HG02798 (cell line): ENCODE measurements around the gene ANKRD36.
"Not testable (repeated sequence)": the region's sequence is repeated elsewhere in the genome, so short reads cannot be mapped to it uniquely, and the experiment has no call there.

Experiments
- ATAC-seq: cut with Tn5 transposase; IDR thresholded peaks from one replicate; pipeline ENCODE4 v1.9.1; 2021; ENCODE audit warnings: mild to moderate bottlenecking; ENCODE audit not compliant: unreplicated experiment, poor library complexity

The ANKRD36 gene

DNA sequence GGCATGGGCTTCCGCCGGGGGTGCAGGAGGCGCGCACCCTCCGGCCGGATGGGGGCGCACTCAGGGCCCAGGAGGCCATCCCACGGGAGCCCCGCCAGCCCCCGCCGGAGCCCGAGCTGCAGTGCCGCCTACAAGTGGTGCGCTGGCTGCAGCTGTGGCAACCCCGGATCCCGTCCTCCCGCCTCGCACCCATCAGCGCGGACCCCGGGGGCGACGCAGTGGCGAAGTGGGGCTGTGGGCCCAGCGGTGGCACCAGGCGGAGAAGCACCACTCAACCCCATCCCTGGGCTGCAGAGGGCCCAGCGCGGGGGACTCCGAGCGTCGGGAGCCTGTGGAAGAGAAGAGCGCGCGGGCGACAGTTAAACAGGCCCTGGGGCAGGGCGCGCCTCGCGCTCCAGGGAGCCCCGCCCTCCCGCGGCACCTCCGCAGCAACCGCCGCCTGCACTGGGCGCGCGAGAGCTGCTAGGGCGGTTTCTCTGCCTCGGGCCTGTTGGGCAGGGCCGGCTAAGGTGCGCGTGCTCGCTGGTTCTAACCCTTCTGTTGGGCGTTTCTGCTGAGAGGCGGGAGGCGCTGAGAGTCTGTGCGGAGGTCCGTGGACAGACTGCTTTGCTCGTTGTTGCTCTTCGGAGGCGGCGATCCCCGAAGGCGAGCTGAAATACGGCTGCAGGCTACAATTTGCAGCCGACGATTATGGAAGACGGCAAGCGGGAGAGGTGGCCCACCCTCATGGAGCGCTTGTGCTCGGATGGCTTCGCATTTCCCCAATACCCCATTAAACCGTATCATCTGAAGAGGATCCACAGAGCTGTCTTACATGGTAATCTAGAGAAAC, at the start of gene ANKRD36:
ANKRD36 (plus strand) TSS at position 104 of the 832 bp plus-strand sequence; CDS start at position 691, 587 bp downstream.
- ATAC-seq: peak; percentile 95

DNA sequence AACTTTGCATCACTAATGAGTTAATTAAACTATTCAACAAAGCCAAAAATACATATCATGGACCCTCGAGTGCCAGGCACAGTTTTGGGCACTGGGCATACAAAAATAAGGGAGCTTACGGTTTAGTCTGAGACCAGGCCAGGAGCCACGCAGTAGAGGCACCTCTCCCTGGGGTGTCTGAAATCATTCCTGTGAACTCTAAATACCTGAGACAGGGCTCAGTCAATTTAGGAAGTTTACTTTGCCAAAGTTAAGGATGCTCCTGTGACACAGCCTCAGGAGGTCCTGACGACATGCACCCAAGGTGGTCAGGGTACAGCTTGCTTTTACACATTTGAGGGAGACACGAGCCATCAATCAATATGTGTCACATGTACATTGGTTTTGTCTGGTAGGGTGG, 46.9 kb upstream of the ANKRD36 start:
- not testable (repeated sequence) for ATAC-seq

- no peak for ATAC-seq
Measured at GRCh38 chr2:97067279-97068004, 45.5 kb upstream of the ANKRD36 start.

GRCh38 chr2:97068074-97068473, 44.9 kb upstream of the ANKRD36 start:
- no peak for ATAC-seq

DNA sequence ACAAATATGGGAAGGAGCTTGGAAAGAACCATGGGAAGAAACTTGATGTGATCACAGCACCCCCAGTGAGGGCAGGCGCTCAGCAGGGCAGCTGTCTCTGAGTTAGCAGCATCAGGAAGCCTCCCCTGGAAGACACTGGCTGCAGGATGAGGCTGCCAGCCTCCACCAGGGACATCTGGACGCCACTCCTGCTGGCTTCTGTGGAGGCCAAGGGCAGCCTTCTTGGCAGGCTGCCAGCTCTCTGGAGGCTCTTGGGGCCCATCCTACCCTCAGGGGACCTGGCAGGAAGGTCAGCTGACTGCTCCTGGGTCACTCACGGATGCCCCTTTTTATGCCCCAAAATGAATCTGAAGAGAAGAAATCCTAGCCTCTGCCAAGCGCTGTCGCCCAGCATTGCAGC, 44.2 kb upstream of the ANKRD36 start:
- ATAC-seq: not testable (repeated sequence)

- ATAC-seq: not testable (repeated sequence)
Measured at GRCh38 chr2:97070915-97071314, 42.0 kb upstream of the ANKRD36 start.

- not testable (repeated sequence) for ATAC-seq
Measured at GRCh38 chr2:97077213-97077612, 35.7 kb upstream of the ANKRD36 start.

DNA sequence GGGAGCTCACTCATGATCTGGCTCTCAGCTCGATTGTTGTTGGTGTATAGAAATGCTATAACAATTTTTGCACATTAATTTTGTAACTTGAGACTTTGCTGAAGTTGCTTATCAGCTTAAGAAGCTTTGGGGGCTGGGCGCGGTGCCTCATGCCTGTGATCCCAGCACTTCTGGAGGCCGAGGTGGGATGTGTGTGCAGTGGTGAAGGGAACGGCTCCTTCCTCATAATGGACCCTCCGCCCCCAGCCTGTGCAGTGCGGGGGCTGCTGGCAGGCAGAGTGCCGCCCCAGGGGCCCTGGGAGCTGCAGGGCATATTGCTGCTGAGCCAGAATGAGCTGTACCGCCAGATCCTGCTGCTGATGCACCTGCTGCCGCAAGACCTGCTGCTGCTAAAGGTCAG, 32.1 kb upstream of the ANKRD36 start:
- ATAC-seq: not testable (repeated sequence)

GRCh38 chr2:97082206-97082605, 30.7 kb upstream of the ANKRD36 start:
- ATAC-seq: not testable (repeated sequence)

GRCh38 chr2:97083516-97083915, 29.4 kb upstream of the ANKRD36 start:
- not testable (repeated sequence) for ATAC-seq

DNA sequence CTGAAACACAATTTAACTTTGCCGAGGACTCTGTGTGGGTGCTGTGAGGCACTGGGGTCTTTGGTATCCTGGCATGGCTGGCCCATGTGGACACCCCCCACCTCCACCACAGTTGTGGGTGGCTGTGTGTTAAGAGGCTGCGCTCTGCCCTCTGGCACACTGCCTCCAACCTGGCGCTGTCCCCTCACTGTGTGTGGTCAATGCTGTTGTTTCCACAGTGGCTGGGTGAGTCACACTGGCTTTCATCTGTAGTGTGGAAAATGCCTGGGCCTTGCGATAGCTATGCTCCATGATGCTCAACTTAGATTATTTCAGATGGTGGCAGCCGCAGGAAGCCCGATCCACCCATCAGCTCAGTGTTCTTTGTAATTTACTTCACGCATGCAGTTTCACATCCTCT, 27.9 kb upstream of the ANKRD36 start:
- ATAC-seq: not testable (repeated sequence)

- ATAC-seq: not testable (repeated sequence)
Measured at GRCh38 chr2:97088706-97089105, 24.2 kb upstream of the ANKRD36 start.

- ATAC-seq: not testable (repeated sequence)
Measured at GRCh38 chr2:97092946-97093345, 20.0 kb upstream of the ANKRD36 start.

GRCh38 chr2:97093983-97094771, 18.8 kb upstream of the ANKRD36 start:
- ATAC-seq: not testable (repeated sequence)

DNA sequence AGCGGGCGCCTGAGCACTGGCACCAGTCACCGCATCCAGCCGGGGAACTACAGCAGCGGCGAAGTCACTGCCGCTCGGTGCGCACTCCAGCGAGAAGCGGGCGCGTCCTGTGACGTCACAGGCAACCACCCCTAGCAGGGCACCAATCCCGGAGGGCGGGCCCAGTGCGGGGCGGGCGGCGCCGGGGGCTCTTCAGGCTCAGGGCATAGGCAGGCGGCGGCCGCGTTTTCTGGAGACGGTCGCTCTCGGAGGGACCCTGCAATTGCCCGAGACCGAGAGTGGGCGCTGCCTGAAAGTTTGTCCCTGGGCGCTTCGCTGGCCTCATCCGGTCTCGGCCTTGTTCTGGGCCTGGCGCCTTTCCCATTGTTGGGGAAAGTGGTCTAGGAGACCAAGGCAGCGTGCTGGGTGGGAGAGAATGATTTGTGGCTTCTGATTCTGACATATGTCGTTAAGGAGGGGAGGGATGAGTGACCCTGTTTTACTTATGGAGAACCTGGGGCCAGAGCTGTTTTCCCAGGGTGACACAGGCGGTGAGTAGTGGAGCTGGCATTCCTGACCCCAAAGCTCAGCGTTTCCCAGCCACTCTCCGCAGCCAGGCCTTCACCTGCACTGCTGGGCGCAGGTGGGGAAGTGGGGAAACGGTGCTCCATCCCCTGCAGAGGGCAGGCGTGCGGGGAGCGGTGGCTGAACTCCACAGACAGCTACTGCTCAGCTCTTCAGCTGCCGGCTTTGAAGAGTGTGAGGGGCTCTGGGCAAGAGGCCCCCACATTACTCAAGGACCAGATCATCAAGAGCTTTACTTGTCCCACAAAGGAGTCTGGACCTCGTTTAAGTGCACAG, 18.0 kb upstream of the ANKRD36 start, which contains the start of gene FAHD2B:
FAHD2B (minus strand) TSS at position 111 of the 840 bp plus-strand sequence. CDS start 3,176 bp downstream, outside the sequence.
- peak; percentile 94 for ATAC-seq

DNA sequence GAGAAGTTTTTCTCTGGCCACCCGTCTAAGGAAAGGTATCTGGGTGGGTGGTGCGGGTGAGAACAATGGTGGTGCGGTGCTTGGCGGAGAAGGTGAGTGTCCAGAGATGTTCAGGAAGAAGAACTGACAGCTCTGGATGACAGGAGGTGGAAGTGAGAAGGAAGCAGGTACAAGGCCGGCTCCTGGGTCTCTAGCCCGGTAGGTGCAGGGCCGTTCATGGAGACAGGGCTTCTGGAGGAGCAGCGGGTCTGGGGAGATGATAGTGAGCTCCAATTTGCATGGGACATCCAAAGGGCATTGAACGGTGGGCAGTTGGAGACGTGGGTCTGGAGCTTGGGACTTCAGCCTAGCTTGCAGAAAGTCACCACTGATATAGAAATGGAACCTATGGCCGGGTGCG, 17.3 kb upstream of the ANKRD36 start:
- ATAC-seq: no peak

DNA sequence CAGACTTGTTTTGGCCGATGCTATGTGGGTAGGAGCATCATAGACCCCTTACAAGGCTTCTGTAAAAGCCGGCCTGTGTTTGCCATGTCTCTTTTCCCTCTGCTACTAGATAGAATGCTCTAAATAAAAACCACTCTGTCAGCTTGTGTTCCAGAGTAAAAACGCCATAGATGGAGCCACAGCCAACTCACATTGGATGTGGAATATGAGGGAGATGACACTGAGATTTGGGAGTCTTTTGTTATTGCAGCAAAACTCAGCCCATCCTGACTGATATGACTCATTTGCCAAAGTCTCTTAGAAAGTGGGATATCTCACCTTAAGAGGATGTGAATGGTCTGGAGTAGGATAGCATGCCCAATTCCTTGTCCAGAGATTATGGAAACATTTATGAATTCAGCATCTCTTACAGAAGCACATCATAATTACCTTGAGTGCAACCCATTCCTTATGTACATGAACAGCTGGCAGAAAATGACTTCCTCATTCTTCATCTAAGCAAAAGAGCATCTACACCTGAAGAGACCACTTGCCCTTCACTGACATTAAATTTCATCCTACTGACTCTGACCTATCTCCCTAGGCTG, 14.1 kb upstream of the ANKRD36 start:
- not testable (repeated sequence) for ATAC-seq

GRCh38 chr2:97106878-97107277, 6.1 kb upstream of the ANKRD36 start:
- ATAC-seq: not testable (repeated sequence)

DNA sequence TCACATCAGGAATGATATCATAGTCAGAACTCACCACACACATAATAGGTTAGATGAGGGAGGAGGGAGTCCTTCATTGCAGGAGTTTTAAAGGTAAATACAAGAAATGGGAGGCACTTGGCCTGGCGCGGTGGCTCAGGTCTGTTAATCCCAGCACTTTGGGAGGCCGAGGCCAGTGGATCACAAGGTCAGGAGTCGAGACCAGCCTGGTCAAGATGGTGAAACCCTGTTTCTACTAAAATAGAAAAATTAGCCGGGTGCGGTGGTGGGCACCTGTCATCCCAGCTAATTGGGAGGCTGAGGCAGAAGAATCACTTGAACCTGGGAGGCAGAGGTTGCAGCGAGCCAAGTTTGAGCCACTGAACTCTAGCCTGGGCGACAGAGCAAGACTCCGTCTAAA, 1.7 kb upstream of the ANKRD36 start:
- not testable (repeated sequence) for ATAC-seq
